NCI-H2196 (cell line): ENCODE data around the gene TMPRSS3.

ENCODE experiments used
- DNase-seq: peaks from one replicate; lab custom pipeline; 2025; ENCODE audit not compliant: unreplicated experiment; lab: John Stamatoyannopoulos, UW

Gene TMPRSS3

DNA sequence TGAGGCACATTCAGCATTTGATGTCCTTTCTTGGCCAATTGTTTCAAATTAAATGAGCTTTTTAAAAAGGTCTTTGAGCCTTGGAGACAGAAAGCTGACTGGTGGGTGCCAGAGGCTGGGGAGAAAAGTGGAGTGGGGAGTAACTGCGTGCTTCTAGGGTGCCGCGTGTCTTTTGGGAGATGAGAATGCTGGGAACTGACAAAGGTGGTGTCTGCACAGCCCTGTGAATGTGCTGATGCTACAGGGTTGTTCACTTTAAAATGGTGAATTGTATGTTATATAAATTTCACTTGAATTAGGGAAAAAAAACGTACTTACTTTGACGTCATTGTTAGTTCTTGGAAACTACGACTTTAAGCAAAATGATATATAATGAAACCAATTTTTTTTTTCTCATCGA lies 21.4 kb downstream of the TMPRSS3 start:
- DNase-seq, result no peak

DNA sequence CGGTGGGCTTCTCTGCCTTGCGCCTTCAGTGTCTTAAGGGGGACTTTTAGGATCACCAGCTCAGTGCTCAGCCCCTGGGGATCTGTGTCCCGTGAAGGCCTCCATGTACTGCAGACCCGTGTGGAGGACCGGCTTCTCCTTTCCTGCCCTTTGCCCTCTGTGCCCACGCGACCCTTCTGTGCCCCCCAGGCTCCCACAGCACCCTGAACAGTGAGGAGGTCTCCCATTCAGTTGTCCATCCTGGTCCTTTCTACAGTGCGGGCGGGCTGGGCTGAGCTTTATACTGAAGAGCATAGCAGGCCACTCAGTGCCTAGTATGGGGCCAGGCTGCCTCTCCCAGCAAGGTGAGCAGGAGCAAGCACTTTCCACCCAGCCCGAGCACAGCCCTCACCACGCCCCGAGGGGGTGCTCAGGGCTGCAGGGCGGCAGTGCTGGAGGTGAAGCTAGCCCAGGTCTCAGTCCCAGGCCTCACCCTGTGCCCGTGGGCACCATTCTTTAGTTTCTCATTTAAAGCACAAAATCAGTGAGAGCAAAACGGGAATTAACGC lies 21.9 kb downstream of the TMPRSS3 start:
- DNase-seq, result no peak

DNA sequence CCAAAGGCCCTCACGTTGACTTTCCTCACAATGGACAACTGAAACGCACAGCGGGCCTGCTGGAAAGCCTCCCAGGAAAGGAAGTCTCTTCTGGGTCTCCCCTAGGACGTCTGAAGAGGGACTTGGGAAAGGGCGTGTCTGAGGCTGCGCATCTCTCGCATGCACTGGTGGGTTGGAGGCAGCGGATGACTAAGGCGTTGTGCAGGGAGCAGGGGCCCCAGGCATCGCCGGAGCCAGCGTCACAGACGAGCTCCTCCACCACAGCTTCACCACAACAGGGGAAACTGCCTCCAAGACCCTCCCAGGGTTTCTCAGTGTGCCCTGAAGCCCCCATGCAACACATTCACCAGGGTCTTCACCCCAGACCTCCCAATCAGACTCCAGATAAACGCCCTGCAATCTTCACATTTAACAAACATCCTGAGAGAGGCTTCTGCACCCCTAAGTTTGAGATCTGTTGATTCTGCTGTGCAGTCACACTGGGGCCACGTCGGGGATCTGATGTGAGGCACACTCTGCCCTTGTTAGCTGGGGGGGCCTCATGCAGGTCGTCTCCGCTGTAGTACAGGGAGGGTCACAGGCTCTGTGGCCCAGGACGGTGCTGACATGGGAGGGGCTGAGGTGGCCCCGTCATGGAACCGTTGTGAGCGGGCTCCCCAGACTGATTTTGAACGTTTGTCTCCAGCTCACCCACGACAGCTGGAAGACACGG lies 22.5 kb downstream of the TMPRSS3 start:
- no peak for DNase-seq

DNA sequence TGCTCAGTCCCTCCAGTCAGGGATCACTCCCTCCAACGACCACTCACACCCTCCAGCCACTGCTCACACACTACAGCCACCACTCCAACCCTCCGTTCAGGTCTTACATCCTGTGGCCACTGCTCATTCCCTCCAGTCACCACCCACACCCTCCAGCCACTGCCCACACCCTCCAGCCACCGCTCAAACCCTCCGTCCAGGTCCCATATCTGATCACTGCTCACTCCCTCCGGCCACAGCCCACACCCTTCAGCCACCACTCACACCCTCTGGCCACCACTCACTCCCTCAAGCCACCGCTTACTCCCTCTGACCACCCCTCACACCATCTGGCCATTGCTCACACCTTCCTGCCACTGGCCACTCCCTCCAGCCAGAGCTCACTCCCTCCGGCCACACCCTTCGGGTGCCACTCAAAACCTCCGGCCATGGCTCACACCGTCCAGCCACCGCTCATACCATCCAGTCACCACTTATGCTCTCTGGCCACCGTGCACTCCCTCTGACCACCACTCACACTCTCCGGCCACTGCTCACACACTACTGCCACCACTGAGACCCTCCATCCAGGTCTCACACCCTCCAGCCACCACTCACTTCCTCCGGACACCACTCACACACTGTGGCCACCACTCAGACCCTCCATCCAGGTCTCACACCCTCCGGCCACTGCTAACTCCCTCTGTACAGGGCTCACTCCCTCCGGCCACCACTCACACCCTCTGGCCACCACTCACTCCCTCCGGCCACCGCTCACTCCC lies 24.8 kb downstream of the TMPRSS3 start:
- DNase-seq, result no peak

DNA sequence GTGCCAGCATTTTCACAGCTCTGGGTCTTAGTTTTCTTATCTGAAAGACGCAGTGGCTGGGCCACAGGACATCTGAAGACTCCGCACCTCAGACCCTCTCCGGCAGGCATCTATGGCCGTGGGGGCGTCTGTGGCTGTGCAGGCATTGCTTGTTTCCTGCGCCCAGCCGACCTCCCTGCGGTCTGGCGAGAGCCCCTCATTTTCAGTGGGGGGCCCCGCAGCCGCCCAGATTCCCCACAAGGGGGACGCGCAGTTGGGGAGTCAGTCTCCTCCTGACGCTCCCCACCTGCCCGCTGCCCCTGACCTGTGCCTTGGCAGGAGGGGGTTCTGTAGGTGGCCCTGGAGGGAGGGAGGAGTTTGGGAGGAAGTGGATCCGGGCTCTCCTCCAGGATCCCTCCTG lies 26.0 kb downstream of the TMPRSS3 start:
- DNase-seq, result no peak

DNA sequence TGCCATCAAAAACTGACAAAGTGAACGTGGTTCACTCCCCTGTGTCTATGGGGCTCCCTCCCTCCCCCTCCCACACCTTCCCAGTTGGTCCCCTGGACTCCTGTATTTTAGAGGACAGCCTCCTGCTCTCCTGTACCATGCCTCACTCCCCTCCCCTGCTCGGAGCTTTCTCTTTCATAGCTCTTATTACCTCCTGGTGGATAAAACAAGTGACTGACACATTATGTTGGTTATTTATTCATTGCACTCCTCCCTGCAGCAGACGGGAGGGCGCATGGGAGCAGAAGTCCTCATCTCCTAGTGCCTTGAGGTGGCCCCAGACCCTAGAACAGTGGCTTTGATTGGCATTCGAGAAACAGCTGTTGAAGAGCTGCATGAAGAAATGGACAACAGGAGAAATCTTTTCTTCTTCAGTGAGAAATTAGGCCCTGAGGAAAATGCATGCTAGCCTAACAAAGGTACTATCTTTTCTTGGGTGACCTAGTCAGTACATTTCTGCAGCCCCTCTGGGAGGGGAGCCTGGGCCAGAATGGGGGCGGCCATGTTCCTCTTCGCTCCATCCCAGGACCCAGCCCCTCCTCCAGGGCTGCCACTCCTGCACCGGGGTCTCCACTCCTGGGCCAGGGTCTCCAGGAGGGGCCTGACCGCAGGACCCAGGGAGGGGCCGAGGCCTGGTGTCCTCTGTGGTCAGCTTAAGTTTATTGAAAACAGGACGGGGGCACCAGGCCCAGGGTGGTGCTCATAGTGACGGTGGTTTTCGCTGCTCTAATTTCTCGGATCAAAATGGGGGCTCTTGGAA lies 28.3 kb downstream of the TMPRSS3 start:
- DNase-seq, result no peak

DNA sequence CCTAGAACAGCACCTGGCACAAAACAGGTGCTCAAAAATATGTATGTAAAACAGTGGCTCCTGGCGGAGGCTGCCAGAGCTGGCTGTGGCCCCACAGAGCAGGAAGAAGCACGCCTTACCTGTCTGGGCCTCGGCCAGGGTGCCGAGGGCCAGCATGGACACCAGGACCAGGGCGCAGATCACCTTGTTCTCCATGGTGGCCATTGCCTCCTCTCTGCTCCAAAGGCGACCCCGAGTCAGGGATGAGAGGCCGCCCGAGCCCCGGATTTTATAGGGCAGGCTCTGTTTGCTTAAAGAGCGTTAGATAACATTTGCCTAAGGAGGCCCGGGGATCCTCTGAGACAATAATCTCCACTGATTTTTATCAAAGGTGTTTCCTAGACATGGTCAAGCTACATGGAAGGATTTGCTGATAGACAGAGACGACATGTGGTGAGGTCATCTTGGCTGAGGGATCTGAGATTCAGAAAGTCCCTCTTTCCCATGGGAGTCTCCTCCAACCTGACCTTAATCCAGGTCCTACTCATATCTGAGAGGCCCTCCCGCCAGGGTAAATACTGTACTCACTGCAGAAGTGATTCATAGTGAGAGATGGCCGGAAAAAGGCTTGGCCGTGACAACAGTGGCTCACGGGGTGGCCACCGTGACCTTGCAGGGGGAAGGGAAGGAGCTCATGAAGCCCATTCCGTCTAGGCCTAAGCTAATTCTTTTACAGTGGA lies 29.4 kb downstream of the TMPRSS3 start, which contains the start of gene TFF1:
Gene TFF1, minus strand, starts transcription at position 244 of the 719 bp plus-strand sequence. Its CDS starts 40 bp downstream, at position 204.
- no peak for DNase-seq

DNA sequence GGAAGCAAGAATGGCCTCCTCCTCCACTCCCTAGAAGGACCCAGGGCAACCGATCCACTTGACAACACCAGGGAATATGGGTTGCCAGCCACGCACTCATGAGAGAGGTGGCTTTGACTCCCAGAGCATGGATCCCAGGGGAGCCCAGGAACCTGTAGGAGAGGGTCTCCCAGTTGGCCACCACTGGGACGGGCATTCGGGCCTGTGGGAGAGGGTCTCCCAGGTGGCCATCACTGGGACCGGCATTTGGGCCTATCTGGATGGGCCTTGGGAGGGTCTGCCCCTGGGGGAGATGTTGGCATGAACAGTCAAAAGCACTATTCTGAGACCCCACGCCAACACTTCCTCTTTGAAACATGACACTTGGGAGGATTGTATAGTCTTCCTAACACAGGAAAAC lies 30.1 kb downstream of the TMPRSS3 start:
- no peak for DNase-seq

DNA sequence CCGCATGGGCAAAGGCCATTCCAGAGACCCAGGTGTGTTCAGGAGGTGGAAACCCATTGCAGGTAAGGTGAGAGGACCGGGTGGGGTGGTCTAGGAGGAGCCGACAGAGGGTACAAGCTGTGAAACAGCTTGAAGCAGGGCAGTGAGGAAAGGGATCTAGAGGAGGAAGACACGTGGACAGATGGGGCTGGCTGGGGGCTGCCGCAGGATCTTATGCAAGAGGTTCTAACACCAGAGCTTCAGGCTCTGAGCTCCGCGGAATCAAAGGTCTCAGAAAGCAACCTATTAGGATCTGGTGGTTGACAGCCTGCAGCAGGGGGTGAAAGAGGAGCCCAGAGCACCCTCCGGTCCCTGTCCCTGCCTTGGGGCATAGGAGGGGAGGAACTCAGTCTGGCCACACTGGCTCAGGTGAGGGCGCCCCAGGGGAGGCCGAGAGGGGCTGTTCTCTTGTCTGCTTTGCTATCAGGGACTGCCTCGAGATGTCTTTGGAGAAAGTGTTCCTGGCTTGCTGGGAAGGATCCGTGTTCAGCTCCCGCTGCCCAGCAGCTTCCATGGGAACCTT lies 31.5 kb downstream of the TMPRSS3 start:
- DNase-seq, result no peak

DNA sequence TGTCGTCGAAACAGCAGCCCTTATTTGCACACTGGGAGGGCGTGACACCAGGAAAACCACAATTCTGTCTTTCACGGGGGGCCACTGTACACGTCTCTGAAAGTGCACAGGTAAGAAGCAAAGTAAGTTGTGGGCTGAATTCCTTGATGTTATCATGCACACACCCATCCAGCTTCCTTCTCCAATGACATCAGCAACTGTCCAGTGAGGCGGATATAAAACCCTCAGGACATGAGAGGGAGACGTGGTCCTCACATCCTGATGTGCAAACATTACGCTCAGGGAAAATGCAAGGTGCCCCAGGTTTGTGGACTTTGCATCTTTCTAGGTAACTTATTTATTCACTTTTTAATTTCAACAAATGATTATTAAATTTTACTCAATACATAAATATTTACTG lies 32.5 kb downstream of the TMPRSS3 start:
- no peak for DNase-seq

DNA sequence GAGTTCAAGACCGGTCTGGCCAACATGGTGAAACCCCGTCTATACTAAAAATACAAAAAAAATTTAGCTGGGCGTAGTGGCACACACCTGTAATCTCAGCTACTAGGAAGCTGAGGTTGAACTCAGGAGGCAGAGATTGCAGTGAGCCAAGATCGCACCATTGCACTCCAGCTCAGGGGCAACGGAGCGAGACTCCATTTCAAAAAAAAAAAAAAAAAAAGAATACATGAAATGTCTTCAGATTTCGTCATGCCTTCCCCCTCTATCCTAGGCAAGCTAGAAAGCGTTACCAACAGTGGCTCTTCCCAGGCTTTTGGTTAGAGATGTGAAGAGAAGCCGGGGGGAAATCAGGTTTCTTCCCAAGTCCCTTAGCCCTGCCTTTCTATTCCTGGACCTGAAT lies 33.2 kb downstream of the TMPRSS3 start:
- no peak for DNase-seq

DNA sequence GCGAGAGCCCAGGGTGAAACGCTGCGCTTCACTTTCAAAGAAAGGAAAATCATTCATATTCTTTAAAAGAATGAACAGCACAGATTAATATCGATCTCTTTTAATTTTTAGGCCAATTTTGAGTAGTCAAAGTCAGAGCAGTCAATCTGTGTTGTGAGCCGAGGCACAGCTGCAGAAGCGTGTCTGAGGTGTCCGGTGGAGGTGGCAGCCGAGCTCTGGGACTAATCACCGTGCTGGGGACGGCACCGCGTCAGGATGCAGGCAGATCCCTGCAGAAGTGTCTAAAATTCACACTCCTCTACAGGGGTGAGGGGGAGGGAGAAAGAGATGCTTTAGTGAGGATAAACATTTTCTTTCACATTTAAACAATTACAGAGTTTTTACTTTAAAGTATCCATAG lies 33.7 kb downstream of the TMPRSS3 start:
- DNase-seq, result no peak

DNA sequence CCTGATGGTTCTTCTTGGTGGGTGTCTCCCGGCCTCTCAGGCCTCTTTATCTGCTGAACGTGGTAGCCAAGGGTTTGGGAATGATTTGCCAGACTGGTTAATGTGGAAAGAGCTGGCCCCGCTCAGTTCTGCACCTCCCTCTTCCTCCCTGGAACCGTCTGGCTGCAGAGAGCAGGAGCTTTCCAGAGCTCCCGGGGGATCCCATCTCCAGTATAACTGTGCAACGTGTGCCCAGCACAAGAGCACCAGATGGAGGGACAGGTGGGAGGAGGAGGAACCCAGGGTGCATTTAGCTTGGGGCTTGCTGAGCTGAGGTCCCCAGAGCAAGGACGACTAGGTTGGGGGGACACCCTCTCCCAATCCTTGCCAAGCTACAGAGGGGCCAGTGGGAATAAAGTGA lies 34.6 kb downstream of the TMPRSS3 start:
- no peak for DNase-seq

DNA sequence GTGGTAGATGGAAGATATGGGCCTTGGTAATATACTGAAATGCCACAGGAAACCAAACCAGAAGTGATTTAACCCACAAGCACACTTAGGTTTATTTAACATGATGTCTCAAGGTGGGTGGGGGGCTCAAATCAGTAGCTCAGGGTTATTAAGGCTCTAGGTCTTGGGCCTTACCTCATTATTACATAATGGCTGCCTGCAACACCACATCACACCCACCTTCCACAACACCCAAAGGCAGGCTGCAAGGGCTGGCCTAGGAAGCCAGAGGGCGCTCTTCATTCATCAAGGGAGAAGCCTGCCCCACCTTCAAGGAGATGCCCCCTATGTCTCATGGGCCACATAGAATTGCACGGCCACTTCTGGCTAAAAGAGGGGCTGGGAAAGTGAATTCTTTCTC lies 35.5 kb downstream of the TMPRSS3 start:
- DNase-seq, result no peak

DNA sequence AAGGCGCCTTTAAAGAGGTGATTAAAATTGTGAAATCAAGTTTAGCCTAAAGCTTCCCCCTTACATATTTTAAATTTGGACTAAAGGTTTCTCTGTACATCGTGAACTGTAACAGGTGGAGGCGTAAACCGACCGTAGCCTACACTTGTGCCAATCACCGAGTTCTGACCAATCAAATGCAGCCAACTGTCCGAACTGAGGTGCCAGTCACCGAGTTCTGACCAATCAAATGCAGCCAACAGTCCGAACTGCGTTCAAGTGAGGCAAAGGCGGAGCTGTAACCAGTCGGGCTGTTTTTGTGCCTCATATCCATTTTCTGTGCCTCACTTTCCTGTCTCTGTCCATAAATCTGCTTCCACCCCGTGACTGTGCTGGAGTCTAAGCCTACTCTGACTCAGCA lies 36.9 kb downstream of the TMPRSS3 start:
- DNase-seq, result no peak

DNA sequence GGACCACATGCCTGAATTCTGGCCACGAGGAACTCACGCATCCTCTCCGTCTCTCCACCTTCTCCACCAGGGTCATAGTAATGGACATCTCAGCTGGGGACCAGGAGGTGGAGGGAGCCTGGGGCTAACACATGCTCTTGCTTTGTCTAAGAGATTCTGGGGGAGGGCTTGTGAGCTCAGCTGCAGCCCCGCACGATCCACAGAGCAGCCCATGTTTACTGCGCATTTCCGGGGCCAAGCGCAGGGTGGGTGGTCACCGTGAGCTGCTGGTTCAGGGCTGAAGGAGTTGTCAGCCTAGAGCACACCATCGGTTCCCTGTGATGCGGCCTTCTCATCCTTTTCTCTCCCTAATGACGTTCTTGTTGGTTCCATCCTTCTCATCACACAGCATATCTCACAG lies 37.6 kb downstream of the TMPRSS3 start:
- DNase-seq, result no peak

DNA sequence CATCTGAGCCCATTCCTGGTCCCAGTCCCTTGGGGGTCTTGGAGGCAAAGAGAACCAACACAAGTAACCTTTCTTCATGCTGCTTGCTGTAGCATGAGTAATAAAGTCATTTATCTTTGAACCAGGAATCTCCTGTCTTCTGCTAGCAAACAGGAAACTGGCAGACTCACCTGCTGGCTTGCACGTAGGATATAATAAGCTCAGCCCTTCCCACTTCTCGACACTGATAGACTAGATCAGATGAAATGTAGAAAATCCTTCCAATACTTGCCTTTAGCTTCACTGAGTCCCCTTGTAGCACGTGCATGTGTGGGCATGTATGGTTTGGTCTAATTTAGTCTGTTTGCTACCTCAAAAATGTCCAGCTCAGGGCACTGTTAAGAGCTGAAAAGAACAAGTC lies 38.5 kb downstream of the TMPRSS3 start:
- no peak for DNase-seq

DNA sequence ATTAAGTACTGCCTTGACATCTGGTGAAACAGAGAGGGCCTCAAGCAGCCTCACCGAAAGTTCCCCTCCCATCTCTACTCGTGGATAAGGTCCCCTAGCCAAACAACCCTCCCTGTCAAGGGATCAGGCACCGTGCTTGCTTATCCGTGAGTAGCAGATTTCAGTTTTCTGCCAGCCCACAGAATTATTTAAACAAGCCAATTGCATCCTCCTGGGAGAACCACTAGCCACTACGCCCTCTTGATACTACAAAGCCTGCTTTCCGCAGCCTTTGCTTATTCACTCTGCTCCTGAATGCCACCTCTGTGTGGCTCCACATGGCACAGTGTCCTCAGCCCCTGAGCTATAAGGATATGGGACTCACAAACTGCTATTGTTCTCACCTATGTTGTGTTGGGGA lies 39.2 kb downstream of the TMPRSS3 start:
- DNase-seq, result no peak

DNA sequence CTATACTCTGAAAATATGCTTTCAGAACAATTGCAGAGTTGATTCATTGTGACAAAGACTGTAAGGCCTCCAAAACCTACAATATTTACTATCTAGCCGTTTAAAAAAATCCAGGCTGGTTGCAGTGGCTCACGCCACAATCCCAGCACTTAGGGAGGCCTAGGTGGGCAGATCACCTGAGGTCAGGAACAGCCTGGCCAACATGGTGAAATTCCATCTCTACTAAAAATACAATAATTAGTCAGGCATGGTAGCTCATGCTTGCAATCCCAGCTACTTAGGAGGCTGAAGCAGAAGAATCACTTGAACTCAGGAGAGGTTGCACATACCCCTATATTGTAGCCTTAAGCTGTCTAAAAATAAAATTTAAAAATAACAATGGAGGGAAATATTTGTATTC lies 39.8 kb downstream of the TMPRSS3 start:
- DNase-seq, result no peak

DNA sequence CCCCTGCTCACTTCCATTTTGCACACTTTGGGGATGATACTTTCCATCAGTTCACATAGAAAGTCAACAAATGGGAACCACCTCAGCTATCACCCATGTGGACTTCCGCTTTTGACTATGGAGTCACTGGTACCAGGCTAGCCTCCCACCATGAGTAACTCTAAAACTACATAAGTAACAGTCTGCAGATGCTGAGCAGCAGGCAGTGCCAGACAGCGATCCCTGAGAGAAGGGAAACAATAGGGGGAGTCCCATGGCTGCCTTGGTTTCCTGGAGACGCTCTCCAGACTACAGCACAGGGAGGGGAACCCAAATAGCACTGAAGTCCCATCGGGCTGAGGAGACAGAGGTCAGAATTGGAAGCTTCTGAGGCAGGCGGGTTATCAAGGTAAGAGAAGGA lies 42.2 kb downstream of the TMPRSS3 start:
- no peak for DNase-seq
